BE2C (cell line): Measurements from ENCODE around the gene POLR3E.

ENCODE experiments used
- DNase-seq: peaks from one replicate; pipeline ENCODE4 v3.0.0-alpha.2; 2020
- H3K27me3 ChIP-seq: fragments of 250-450 bp; sonication (Bioruptor Pico); 2 replicates; pipeline ENCODE4 v1.5.1; 2020; ENCODE audit warnings: mild to moderate bottlenecking
- H3K36me3 ChIP-seq: fragments of 250-450 bp; sonication (Bioruptor Pico); 2 replicates; pipeline ENCODE4 v1.5.1; 2020; ENCODE audit warnings: mild to moderate bottlenecking
- H3K4me1 ChIP-seq: fragments of 250-450 bp; sonication (Bioruptor Pico); 2 replicates; pipeline ENCODE4 v1.5.1; 2020
- H3K4me3 ChIP-seq: 2 replicates; pipeline ENCODE4 v1.5.1; 2011; ENCODE audit warnings: low read depth, low read length
- H3K9me3 ChIP-seq: fragments of 250-450 bp; sonication (Bioruptor Pico); 2 replicates; pipeline ENCODE4 v1.5.1; 2020
- CTCF ChIP-seq: IDR thresholded peaks from 2 replicates; pipeline ENCODE4 v1.5.1; 2012; ENCODE audit warnings: mild to moderate bottlenecking, low read depth, low read length

POLR3E gene

DNA sequence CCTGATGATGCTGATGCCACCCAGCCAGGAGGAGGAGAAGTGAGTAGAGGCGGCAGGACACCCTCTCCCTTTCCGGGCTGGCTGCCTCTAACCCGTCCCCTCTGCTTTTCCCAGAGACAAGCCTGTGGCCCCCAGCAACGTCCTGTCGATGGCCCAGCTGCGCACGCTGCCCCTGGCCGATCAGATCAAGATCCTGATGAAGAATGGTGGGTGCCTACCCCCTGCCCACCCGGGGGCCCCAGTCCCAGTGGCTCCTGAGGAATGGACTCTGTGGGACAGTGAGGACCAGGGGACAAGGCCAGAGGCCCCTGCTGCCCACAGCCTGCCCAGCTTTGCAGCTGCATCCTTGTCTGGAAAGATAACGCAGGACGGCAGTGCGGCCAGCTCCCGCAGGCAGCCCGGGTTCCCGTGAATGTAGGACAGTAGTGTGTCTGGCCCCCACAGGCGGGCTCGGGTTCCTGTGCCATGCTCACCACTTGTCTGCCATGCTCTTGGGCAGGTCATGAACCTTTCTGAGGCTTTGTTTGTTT lies 19.9 kb downstream of the POLR3E start:
- H3K36me3 ChIP-seq = peaks cover 50% of the 10 kb centered on the region
- TF ChIP-seq CTCF = no peak
- no peak for DNase-seq

GRCh38 chr16:22317625-22318024 lies 20.4 kb downstream of the POLR3E start:
- TF ChIP-seq CTCF = no peak

More for the DNA sequence above, 19.9 kb downstream of the POLR3E start:
- no peak overlapping the region for H3K4me3 ChIP-seq
- H3K27me3 ChIP-seq = no peaks in the 10 kb centered on the region
- H3K9me3 ChIP-seq = no peaks in the 10 kb centered on the region
- H3K4me1 ChIP-seq = no peaks in the 10 kb centered on the region

DNA sequence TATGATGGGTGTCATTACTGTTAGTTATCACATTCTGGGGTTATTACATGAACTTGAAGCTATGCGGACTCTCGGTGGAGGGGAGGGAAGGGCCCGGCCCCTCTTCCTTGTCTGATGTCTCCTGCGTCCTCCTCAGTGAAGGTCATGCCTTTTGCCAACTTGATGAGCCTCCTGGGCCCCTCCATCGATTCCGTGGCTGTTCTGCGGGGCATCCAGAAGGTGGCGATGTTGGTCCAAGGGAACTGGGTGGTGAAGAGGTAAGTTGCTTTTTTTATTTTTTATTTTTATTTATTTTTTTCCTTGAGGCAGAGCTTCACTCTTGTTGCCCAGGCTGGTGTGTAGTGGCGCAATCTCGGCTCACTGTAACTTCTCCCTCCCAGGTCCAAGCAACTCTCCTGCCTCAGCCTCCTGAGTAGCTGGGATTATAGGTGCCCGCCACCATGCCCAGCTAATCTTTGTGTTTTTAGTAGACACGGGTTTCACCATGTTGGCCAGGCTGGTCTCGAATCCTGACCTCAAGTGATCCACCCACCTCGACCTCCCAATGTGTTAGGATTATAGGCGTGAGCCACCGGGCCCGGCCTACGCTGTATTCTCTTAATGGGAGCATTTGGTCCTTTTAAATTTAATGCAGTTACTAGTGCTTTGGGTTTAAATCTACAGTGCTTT lies 21.6 kb downstream of the POLR3E start:
- DNase-seq = peak; percentile 49
- H3K36me3 ChIP-seq = peaks cover 48% of the 10 kb centered on the region

More at GRCh38 chr16:22317625-22318024, 20.4 kb downstream of the POLR3E start:
- Histone ChIP-seq H3K36me3 (peaks cover 47% of the 10 kb centered on the region), H3K27me3 (no peaks in the 10 kb centered on the region), H3K9me3 (no peaks in the 10 kb centered on the region), H3K4me1 (no peaks in the 10 kb centered on the region), H3K4me3 (no peak overlapping the region)
- DNase-seq = no peak

GRCh38 chr16:22320572-22321339 lies 23.5 kb downstream of the POLR3E start:
- Histone ChIP-seq H3K36me3 (peaks cover 54% of the 10 kb centered on the region), H3K9me3 (no peaks in the 10 kb centered on the region), H3K4me1 (no peaks in the 10 kb centered on the region), H3K27me3 (no peaks in the 10 kb centered on the region), H3K4me3 (no peak overlapping the region)
- no peak for DNase-seq
- no peak for TF ChIP-seq CTCF

More for the DNA sequence above, 21.6 kb downstream of the POLR3E start:
- TF ChIP-seq CTCF = peak; percentile 74
- Histone ChIP-seq H3K4me3 (no peak overlapping the region), H3K9me3 (no peaks in the 10 kb centered on the region), H3K27me3 (no peaks in the 10 kb centered on the region), H3K4me1 (no peaks in the 10 kb centered on the region)

DNA sequence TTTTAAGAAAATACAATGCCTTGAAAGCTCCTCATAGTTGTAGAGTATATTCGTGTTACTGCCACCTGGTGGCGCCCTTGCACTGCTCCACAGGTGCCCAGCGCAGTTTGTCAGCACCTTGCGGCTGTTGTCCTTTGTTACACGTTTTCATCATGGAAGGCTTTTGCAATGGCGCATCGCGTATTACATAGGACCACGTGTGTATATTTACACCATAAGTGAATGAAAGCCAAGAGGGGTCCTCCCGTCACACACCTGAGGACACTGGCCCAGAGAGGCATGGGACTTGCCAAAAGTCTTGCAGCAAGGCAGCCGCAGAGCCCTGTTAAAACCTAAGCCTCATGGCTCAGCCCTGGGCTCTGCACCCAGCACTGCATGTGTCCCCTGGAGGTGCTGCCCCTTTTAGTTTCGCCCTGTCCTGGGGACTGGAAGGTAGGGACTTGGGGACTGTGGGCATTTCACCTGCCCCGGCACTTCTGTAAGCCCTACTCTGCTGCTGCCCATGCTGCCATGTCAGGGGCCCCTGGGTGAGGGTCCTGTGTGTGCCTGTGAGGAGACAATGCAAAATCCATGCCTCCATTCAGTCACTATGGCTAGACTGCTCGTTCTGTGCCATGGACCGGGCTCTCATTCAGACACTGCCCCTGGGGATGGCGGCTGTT lies 24.3 kb downstream of the POLR3E start:
- Histone ChIP-seq H3K4me1 (no peaks in the 10 kb centered on the region), H3K36me3 (peaks cover 52% of the 10 kb centered on the region), H3K9me3 (no peaks in the 10 kb centered on the region), H3K4me3 (no peak overlapping the region), H3K27me3 (no peaks in the 10 kb centered on the region)
- DNase-seq = peak; percentile 72
- peak; percentile 98 for TF ChIP-seq CTCF
